ENCODE results near the gene GPR31. TPM values are rescaled to one million over a fixed set of nuclear protein-coding genes. Genes with fewer than 3 reads are reported as not detected.
A peak's percentile ranks its signal among the peaks of the same experiment; 100 is the strongest.

The GPR31 gene
- total RNA-seq, 1 experiment from 2014 or later: not detected

DNA sequence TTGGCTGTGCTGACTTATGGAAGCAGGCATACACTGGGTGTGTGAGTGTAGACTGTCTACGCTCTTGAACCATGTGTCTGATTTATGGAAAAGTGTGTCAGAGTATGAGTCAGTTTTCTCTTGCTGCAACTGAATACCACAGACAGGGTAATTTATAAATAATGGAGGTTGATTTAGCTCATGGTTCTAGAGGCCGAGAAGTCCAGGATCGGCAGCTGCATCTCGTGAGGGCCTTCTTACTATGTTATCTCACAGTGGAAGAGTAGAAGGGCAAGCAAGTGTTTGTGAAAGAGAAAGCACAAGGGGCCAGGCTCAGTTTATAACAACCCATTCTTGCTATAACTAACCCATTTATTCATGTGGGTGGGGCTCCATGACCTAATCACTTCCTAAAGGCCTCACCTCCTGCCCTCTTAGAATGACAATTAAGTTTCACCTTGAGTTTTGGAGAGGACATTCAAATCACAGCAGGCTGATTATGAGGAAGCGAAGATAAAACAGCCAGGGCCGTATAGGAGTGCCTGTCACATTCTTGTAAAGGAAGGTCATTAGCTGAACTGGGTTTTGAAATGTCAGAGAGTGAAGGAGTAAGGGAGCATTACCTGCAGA, 6.7 kb downstream of the GPR31 start:
- Mint-ChIP-seq H3K9me3 (peaks cover 5 to 6% of the 10 kb centered on the region in 2 experiments; a peak in 4 of 5 replicates), H3K27ac (peak overlapping the region in 2 of 3 experiments; percentile 32 to 38; a peak in 2 of 7 replicates), H3K36me3 (ENCODE audit: insufficient read depth in 1 of 3, low read depth in 3 of 3) (peaks cover 0 to 13% (median 9%) of the 10 kb centered on the region in 3 experiments; a peak in 5 of 7 replicates), H3K27me3 (ENCODE audit: low read depth) (peaks cover 14% of the 10 kb centered on the region), H3K4me1 (peaks cover 34 to 48% of the 10 kb centered on the region in 2 experiments), H3K4me3 (no peak overlapping the region)
- no peak overlapping the region for H2AFZ ChIP-seq (ENCODE audit: low read length)
- H3K79me2 ChIP-seq (ENCODE audit: insufficient read depth, low read length): no peaks in the 10 kb centered on the region
- H3K56ac ChIP-seq (ENCODE audit: insufficient read length, low read depth, low read length): no peak overlapping the region
- TF ChIP-seq, protein P1, sequence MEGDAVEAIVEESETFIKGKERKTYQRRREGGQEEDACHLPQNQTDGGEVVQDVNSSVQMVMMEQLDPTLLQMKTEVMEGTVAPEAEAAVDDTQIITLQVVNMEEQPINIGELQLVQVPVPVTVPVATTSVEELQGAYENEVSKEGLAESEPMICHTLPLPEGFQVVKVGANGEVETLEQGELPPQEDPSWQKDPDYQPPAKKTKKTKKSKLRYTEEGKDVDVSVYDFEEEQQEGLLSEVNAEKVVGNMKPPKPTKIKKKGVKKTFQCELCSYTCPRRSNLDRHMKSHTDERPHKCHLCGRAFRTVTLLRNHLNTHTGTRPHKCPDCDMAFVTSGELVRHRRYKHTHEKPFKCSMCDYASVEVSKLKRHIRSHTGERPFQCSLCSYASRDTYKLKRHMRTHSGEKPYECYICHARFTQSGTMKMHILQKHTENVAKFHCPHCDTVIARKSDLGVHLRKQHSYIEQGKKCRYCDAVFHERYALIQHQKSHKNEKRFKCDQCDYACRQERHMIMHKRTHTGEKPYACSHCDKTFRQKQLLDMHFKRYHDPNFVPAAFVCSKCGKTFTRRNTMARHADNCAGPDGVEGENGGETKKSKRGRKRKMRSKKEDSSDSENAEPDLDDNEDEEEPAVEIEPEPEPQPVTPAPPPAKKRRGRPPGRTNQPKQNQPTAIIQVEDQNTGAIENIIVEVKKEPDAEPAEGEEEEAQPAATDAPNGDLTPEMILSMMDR (conservative IDR thresholded peaks at IDR 0.05): no peak
- H3K9ac ChIP-seq (ENCODE audit: extremely low read depth, insufficient read length, low read length): no peak overlapping the region
- H2BK5ac ChIP-seq (ENCODE audit: insufficient read length, low read length): no peak overlapping the region
- no peak overlapping the region for H4K91ac ChIP-seq (ENCODE audit: insufficient read length, low read depth, low read length)
- no CpG with 5 or more reads among the region's 6 CpGs for WGBS (ENCODE audit: extremely low coverage, insufficient read length, low lambda C conversion rate)
- H3K4ac ChIP-seq (ENCODE audit: low read depth, low read length): no peak overlapping the region
- H3K14ac ChIP-seq (ENCODE audit: insufficient read depth, low read length): no peak overlapping the region
- H4K8ac ChIP-seq (replicated peaks; ENCODE audit: insufficient read length, low read depth, low read length): no peak overlapping the region
- H2BK15ac ChIP-seq (ENCODE audit: low read depth, low read length): no peak overlapping the region
- H3K27me3 ChIP-seq (ENCODE audit: insufficient read depth, low read length): no peaks in the 10 kb centered on the region; the same call in 1 of the 2 replicates
- H2BK20ac ChIP-seq (ENCODE audit: low read depth, low read length, poor library complexity, severe bottlenecking): no peak overlapping the region
- H4K20me1 ChIP-seq (ENCODE audit: control insufficient read depth, insufficient read depth, insufficient read length): no peaks in the 10 kb centered on the region
- H2BK120ac ChIP-seq (ENCODE audit: low read depth, low read length, poor library complexity, severe bottlenecking): no peak overlapping the region
- H3K23ac ChIP-seq (ENCODE audit: insufficient read length, low read depth, low read length): no peak overlapping the region
- no peak overlapping the region for H3T11ph ChIP-seq (ENCODE audit: low read length)
- no peaks in the 10 kb centered on the region for H3K23me2 ChIP-seq (ENCODE audit: insufficient read length, low read depth, low read length, poor library complexity, severe bottlenecking)
- H3K4me2 ChIP-seq (ENCODE audit: insufficient read depth, insufficient read length, low read length): no peak overlapping the region
- no peak overlapping the region for H4K5ac ChIP-seq (ENCODE audit: insufficient read length, low read depth, low read length)
- H3K9me3 ChIP-seq (ENCODE audit: control insufficient read depth, low read depth, low read length): no peaks in the 10 kb centered on the region
- no peak overlapping the region for H2AK5ac ChIP-seq (ENCODE audit: insufficient read length, low read length)
- peak overlapping the region; percentile 14 for H3K18ac ChIP-seq (ENCODE audit: insufficient read length, low read depth, low read length)
- H2BK12ac ChIP-seq (ENCODE audit: insufficient read length, low read depth, low read length): no peak overlapping the region
- no peaks in the 10 kb centered on the region for H3K79me1 ChIP-seq (ENCODE audit: insufficient read depth, low read depth, low read length, poor library complexity, severe bottlenecking)
- no peak overlapping the region for H3K27ac ChIP-seq (ENCODE audit: insufficient read length, low read depth, low read length)
- DNase-seq: peak; percentile 50
- H3K4me1 ChIP-seq (ENCODE audit: insufficient read depth, low read length): peaks cover 14% of the 10 kb centered on the region

All from H9 (cell line).